ENCODE data around the gene NRXN2.

DNA sequence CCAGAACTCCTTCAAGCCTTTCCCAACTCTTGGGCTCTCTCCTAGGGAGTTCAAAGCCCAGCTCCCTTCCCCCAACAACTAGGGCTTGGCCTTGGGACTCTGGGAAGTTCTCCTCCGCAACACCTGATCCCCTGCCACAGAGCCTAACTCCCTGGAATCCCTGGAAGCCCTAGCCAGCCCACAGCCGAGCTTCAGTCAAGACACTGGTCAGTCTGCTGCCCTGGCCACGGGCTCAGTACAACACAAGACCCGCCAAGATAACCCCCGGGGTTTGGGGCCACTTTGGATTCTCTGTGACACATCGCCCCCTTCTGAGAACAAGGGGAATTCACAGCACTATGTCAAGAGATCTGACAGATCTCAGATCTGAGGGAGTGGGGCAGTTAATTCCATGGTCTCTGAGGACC is 73.7 kb downstream of the NRXN2 start:
- TF ChIP-seq EP300 (IDR thresholded peaks at IDR 0.05; ENCODE audit: borderline replicate concordance) = no peak
- TF ChIP-seq, protein P1, sequence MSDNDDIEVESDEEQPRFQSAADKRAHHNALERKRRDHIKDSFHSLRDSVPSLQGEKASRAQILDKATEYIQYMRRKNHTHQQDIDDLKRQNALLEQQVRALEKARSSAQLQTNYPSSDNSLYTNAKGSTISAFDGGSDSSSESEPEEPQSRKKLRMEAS (IDR thresholded peaks at IDR 0.05) = no peak
- no peak for TF ChIP-seq TCF12 (IDR thresholded peaks at IDR 0.05; ENCODE audit: low read depth)
- no peak for TF ChIP-seq REST (IDR thresholded peaks at IDR 0.05; ENCODE audit: low read depth)
- no peak for TF ChIP-seq USF1 (IDR thresholded peaks at IDR 0.05)
- no peak for TF ChIP-seq TAF1 (IDR thresholded peaks at IDR 0.05; ENCODE audit: low read depth)
- TF ChIP-seq CEBPB (IDR thresholded peaks at IDR 0.05) = no peak
- TF ChIP-seq FOXM1 (IDR thresholded peaks at IDR 0.05; ENCODE audit: borderline replicate concordance, low read depth) = no peak
- TF ChIP-seq EGR1 (IDR thresholded peaks at IDR 0.05) = no peak
- TF ChIP-seq YY1 (IDR thresholded peaks at IDR 0.05; ENCODE audit: low read depth) = no peak
- TF ChIP-seq CREB1 (IDR thresholded peaks at IDR 0.05; ENCODE audit: low read depth) = no peak
- TF ChIP-seq RAD21 (IDR thresholded peaks at IDR 0.05; ENCODE audit: low read depth) = peak; percentile 80
- TF ChIP-seq TEAD4 (IDR thresholded peaks at IDR 0.05) = no peak
- TF ChIP-seq NFIC (IDR thresholded peaks at IDR 0.05) = no peak

Data from Ishikawa (cell line).